Activated naive CD8-positive, alpha-beta T cell (primary cell): Measurements from ENCODE around the gene RPL13A.

Experiments used
- H3K27ac Mint-ChIP-seq: one replicate; pipeline ENCODE4 v1.8.0; 2021; ENCODE audit warnings: mixed read lengths
- H3K27me3 Mint-ChIP-seq: one replicate; pipeline ENCODE4 v1.8.0; 2021; ENCODE audit warnings: mixed read lengths
- H3K36me3 Mint-ChIP-seq: one replicate; pipeline ENCODE4 v1.8.0; 2021; ENCODE audit warnings: mixed read lengths
- H3K4me1 Mint-ChIP-seq: one replicate; pipeline ENCODE4 v1.8.0; 2021; ENCODE audit warnings: low read depth, mixed read lengths
- H3K4me3 Mint-ChIP-seq: one replicate; pipeline ENCODE4 v1.8.0; 2021; ENCODE audit warnings: mild to moderate bottlenecking, mixed read lengths
- H3K9me3 Mint-ChIP-seq: one replicate; pipeline ENCODE4 v1.8.0; 2021; ENCODE audit warnings: low read depth, mixed read lengths

Gene RPL13A

DNA sequence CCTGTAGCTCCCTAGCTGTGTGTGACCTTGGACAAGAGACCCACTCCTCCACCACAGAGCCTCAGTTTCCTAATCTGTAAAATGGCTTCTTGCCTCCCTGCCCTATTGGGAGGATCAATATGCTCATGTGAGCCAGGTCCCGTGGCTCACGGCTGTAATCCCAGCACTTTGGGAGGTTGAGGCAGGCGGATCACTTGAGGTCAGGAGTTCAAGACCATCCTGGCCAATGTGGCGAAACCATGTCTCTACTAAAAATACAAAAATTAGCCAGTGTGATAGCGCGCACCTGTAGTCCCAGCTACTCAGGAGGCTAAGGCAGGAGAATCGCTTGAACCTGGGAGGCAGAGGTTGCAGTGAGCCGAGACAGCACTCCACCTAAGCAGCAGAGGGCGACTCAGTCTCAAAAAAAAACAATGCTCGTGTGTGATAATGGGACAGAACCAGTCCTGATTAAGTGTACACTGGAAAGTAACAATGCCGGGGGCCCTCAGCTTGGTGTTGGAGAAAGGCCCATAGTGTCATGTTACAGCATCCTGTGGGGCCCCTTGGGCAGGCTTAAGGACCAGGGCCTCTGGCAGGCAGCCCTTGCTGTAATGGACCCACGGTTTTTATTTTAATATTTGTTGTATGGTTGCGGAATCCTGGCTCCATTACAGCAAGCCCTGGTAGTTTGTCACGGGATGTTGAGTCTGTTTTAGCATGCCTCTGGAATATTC is 15.6 kb downstream of the RPL13A start:
- peaks cover 41% of the 10 kb centered on the region for H3K4me1 Mint-ChIP-seq
- no peak overlapping the region for H3K27ac Mint-ChIP-seq
- H3K4me3 Mint-ChIP-seq = no peak overlapping the region
- H3K27me3 Mint-ChIP-seq = no peaks in the 10 kb centered on the region
- H3K9me3 Mint-ChIP-seq = no peaks in the 10 kb centered on the region
- H3K36me3 Mint-ChIP-seq = peaks cover 11% of the 10 kb centered on the region

DNA sequence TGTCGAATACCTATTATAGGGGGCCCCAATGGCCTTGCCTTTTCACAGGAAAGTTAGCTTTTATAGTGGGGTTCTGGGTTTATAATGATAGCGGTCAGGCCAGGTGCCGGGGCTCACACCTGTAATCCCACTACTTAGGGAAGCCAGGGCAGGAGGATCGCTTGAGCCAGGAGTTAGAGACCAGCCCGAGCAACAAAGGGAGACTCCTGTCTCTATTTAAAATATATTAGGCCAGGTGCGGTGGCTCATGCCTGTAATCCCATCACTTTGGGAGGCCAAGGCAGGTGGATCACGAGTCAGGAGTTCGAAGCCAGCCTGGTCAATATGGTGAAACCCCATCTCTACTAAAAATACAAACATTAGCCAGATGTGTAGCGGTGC is 16.2 kb downstream of the RPL13A start:
- peaks cover 7% of the 10 kb centered on the region for H3K36me3 Mint-ChIP-seq
- H3K27me3 Mint-ChIP-seq = no peaks in the 10 kb centered on the region
- no peak overlapping the region for H3K27ac Mint-ChIP-seq
- H3K4me1 Mint-ChIP-seq = peaks cover 39% of the 10 kb centered on the region
- H3K9me3 Mint-ChIP-seq = no peaks in the 10 kb centered on the region
- no peak overlapping the region for H3K4me3 Mint-ChIP-seq

DNA sequence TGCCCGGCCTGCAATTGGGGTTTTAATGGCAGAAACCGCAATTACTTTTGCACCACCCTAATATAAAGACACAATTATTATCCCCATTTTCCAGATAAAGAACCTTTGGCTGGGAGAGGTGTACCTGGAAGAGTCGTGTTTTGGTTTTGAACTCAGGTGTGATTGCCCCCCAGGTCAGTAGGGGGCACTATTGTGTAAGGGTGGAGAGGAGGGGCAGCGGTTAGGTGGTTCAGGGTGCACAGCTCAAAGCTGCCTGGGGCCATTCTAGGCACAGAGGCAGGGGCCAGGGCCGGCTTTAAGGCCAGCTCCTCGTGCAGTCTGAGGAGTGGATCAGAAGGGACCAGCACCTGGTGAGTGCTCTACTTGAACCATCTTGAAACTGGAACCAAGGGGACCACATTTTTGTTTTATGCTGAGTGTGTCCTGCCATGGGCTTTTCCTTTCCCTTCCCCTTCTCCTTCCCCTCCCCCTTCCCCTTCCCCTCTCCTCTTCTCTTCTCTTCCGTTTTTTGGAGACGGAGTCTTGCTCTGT is 19.2 kb downstream of the RPL13A start:
- no peaks in the 10 kb centered on the region for H3K36me3 Mint-ChIP-seq
- H3K27ac Mint-ChIP-seq = no peak overlapping the region
- no peak overlapping the region for H3K4me3 Mint-ChIP-seq
- no peaks in the 10 kb centered on the region for H3K9me3 Mint-ChIP-seq
- H3K4me1 Mint-ChIP-seq = peaks cover 21% of the 10 kb centered on the region
- no peaks in the 10 kb centered on the region for H3K27me3 Mint-ChIP-seq

DNA sequence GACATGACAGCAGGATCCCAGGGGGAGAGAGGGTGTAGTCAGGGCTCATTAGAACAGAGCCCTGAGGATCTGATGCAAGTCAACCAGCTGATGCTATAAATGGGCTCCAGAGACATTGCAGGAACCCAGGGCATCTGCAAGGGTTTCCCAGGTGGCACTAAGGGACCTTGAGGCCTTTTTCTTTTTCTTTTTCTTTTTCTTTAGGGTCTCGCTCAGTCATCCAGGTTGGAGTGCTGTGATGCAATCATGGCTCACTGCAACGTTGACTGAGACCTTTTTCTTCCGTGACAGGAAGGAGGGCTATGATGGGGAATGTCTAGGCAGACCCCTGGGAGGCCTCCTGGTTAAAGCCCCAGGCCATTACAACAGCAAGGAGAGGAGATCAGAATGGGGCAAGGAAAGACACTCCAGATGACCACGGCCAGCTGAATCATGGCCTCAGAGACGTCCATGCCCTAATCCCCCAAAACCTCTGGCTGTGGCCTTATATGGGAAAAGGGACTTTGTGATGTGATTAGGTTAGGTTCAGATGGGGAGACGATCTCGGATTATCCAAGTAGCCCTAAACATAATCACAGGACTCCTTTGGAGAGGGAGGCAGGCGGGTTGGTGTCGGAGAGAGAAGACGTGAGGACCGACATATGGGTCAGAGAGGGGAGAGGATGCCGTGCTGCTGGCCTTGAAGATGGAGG is 20.5 kb downstream of the RPL13A start:
- peaks cover 19% of the 10 kb centered on the region for H3K4me1 Mint-ChIP-seq
- H3K27ac Mint-ChIP-seq = no peak overlapping the region
- H3K4me3 Mint-ChIP-seq = no peak overlapping the region
- no peaks in the 10 kb centered on the region for H3K27me3 Mint-ChIP-seq
- no peaks in the 10 kb centered on the region for H3K36me3 Mint-ChIP-seq
- no peaks in the 10 kb centered on the region for H3K9me3 Mint-ChIP-seq

DNA sequence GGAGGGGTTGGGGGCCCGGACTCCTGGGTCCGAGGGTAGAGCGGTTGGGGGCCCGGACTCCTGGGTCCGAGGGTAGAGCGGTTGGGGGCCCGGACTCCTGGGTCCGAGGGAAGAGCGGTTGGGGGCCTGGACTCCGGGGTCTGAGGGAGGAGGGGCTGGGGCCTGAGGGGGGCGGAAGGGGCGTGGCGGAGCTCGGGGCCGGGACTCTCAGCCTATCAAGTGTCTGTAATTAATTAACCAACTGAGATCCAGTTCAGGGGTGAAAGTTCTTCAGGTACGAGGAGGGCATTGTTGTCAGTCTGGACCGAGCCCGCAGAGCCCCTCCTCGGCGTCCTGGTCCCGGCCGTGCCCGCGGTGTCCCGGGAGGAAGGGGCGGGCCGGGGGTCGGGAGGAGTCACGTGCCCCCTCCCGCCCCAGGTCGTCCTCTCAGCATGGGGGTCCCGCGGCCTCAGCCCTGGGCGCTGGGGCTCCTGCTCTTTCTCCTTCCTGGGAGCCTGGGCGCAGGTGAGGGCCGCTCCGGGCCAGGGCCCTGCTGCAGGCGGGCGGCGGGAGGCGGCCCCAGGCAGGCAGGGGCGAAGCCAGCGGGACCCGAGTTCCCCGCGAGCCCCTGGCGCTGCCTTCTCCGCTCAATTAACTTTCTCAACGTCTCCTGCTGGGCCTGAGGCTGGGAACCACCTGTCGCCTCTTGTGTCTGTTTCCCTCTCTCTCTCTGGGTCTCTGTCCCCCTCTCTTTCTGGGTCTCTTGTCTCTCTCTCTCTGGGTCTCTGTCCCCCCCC is 25.8 kb downstream of the RPL13A start:
- peak overlapping the region; percentile 54 for H3K27ac Mint-ChIP-seq
- peak overlapping the region; percentile 81 for H3K4me3 Mint-ChIP-seq
- peaks cover 4% of the 10 kb centered on the region for H3K36me3 Mint-ChIP-seq
- no peaks in the 10 kb centered on the region for H3K9me3 Mint-ChIP-seq
- no peaks in the 10 kb centered on the region for H3K27me3 Mint-ChIP-seq
- H3K4me1 Mint-ChIP-seq = peaks cover 26% of the 10 kb centered on the region

DNA sequence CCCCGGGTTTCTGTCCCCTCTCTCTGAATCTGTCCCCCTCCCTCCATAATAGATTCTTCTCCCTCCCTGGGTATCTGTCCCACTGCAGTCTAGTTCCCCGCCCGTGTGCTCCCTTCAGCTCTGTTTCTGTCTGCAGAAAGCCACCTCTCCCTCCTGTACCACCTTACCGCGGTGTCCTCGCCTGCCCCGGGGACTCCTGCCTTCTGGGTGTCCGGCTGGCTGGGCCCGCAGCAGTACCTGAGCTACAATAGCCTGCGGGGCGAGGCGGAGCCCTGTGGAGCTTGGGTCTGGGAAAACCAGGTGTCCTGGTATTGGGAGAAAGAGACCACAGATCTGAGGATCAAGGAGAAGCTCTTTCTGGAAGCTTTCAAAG is 26.3 kb downstream of the RPL13A start:
- Mint-ChIP-seq H3K9me3 (no peaks in the 10 kb centered on the region), H3K4me1 (peaks cover 26% of the 10 kb centered on the region), H3K4me3 (peak overlapping the region; percentile 81), H3K27ac (peak overlapping the region; percentile 54), H3K27me3 (no peaks in the 10 kb centered on the region), H3K36me3 (peaks cover 4% of the 10 kb centered on the region)

DNA sequence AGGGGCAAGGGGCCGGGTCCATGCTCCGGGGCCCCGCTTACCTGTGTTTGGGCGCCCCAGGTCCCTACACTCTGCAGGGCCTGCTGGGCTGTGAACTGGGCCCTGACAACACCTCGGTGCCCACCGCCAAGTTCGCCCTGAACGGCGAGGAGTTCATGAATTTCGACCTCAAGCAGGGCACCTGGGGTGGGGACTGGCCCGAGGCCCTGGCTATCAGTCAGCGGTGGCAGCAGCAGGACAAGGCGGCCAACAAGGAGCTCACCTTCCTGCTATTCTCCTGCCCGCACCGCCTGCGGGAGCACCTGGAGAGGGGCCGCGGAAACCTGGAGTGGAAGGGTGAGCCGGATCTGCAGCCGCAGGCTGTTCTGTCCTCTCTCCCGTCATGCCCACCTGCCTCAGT is 26.7 kb downstream of the RPL13A start:
- peak overlapping the region; percentile 81 for H3K4me3 Mint-ChIP-seq
- no peaks in the 10 kb centered on the region for H3K9me3 Mint-ChIP-seq
- peaks cover 4% of the 10 kb centered on the region for H3K36me3 Mint-ChIP-seq
- H3K27ac Mint-ChIP-seq = no peak overlapping the region
- H3K27me3 Mint-ChIP-seq = no peaks in the 10 kb centered on the region
- H3K4me1 Mint-ChIP-seq = peaks cover 26% of the 10 kb centered on the region

DNA sequence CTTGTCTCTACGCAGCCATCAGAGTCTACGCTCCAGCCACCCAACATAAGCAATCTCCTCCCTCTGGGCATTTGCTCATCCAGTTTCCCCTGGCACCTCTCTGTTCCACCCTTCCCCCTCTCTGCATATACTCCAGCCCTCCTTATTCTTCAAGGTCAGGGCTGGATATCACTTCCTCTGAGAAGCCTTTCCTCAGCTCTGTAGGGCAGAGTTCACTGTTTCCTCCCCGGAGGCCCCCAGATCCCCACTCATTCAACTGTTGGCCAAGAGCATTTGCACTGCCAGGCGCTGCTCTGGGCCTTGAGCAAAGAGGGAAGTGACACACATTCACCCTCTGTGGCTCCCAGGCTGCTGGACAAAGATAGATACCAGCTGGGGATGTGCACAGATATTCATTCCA is 28.4 kb downstream of the RPL13A start:
- Mint-ChIP-seq H3K27ac (peak overlapping the region; percentile 81), H3K27me3 (no peaks in the 10 kb centered on the region), H3K4me3 (no peak overlapping the region), H3K9me3 (no peaks in the 10 kb centered on the region), H3K36me3 (peaks cover 4% of the 10 kb centered on the region), H3K4me1 (peaks cover 26% of the 10 kb centered on the region)

DNA sequence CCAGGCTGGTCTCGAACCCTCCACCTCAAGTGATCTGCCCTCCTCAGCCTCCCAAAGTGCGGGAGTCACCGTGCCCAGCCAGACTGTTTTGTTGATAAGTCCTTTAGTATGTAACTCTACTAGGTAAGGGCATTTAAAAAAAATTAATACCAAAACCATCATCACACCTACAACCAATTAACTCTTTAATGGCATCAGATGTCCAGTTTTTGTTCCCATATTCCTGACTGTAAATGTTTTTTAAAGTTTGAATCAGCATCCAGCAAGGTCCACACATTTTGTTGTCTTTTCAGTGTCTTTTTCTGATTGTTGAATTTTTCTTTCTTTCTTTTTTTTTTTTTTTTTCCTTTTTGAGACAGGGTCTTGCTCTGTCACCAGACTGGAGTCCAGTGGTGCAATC is 30.6 kb downstream of the RPL13A start:
- Mint-ChIP-seq H3K9me3 (no peaks in the 10 kb centered on the region), H3K4me3 (no peak overlapping the region), H3K36me3 (peaks cover 4% of the 10 kb centered on the region), H3K27ac (no peak overlapping the region), H3K4me1 (peaks cover 13% of the 10 kb centered on the region), H3K27me3 (no peaks in the 10 kb centered on the region)

DNA sequence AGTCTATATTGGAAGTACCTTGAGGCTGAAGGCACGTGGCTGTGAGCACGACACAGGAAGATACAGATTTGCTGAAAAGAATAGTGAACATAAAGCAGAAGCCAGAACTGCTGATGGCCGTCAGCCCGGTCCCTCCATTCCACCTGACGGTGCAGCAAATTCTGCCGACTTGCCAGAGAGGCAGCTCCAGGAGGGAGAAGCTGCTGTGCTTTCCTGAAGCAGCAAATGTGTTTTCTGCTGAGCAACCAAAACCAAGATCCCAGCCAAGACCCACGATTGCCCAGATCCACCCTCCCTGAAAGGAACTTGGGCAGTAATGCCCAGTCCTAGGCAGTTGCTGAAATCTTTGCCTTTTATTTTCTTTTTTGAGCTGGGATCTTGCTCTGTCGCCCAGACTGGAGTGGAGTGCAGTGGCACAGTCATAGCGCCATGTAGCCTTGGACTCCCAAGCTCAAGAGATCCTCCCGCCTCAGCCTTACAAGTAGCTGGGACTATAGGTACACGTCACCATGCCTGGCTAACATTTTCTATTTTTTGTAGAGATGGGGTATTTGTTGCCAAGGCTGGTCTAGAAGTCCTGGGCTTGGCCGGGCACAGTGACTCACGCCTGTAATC is 33.4 kb downstream of the RPL13A start:
- Mint-ChIP-seq H3K27me3 (no peaks in the 10 kb centered on the region), H3K9me3 (no peaks in the 10 kb centered on the region), H3K27ac (no peak overlapping the region), H3K36me3 (peaks cover 2% of the 10 kb centered on the region), H3K4me1 (peaks cover 3% of the 10 kb centered on the region), H3K4me3 (no peak overlapping the region)

DNA sequence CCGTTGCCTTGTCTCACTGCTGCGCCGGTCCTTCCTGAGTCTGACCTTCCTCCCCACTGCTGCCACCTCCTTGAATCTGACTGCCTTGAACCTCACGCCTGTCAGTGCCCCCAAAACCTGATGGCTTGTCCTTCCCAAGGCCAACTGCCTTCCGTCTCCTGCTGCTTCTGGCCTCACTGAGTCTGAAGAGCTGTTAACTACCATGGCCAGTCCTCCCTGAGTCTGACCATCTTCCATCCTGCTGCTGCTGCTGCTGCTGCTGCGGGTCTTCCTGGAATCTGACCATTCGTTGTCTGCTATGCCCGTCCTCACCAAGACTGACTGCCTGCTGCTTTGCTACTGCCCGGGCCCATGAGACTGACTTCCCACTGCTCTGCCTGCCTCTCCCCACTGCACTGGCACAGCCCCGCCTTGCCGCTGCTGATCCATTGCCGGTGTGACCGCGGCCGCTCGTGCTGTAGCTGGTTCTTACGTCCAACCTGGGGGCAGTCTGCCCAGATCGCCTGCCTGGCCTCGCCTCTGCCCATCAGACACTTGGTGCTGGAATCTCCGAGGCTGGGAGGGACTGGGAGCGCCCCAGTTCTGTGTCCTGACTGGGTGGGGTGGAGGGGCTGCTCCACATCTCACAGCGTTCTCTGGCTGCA is 37.5 kb downstream of the RPL13A start:
- no peak overlapping the region for H3K4me3 Mint-ChIP-seq
- no peaks in the 10 kb centered on the region for H3K27me3 Mint-ChIP-seq
- H3K9me3 Mint-ChIP-seq = no peaks in the 10 kb centered on the region
- peaks cover 2% of the 10 kb centered on the region for H3K36me3 Mint-ChIP-seq
- H3K4me1 Mint-ChIP-seq = peaks cover 10% of the 10 kb centered on the region
- no peak overlapping the region for H3K27ac Mint-ChIP-seq

DNA sequence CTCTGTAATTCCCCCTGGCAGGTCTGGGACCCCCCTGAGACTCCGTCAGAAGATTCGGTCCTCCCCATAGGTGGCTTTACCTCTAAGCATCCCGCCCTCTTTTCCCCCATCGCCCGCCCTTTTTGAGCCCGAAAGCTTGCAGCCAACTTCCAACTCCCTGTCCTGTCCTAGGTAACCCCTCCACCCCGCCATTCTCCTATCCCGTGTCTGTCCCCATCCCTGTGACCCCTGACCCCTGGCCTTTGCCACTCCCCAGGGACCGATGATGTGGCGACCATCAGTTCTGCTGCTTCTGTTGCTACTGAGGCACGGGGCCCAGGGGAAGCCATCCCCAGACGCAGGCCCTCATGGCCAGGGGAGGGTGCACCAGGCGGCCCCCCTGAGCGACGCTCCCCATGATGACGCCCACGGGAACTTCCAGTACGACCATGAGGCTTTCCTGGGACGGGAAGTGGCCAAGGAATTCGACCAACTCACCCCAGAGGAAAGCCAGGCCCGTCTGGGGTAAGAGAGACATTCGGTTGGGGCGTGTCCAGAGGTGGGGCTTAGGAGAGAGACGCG is 40.9 kb downstream of the RPL13A start:
- Mint-ChIP-seq H3K27ac (no peak overlapping the region), H3K36me3 (peaks cover 2% of the 10 kb centered on the region), H3K27me3 (no peaks in the 10 kb centered on the region), H3K4me3 (peak overlapping the region; percentile 89), H3K9me3 (no peaks in the 10 kb centered on the region), H3K4me1 (peaks cover 15% of the 10 kb centered on the region)

DNA sequence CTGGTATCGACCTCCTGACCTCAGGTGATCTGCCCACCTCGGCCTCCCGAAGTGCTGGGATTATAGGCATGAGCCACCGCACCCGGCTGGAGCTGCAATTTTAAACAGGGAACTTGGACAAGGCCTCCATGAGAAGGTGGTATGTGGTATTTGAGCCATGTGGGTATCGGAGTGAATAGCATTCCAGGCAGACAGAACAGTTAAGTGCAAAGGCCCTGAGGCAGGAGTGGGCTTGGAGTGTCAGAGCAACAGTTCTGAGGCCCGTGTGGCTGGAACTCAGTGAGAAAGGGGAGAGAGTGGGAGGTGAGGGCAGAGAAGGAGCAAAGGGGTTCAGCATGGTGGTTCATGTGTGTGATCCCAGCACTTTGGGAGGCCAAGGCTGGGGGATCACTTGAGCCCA is 43.3 kb downstream of the RPL13A start:
- no peak overlapping the region for H3K27ac Mint-ChIP-seq
- H3K9me3 Mint-ChIP-seq = no peaks in the 10 kb centered on the region
- no peak overlapping the region for H3K4me3 Mint-ChIP-seq
- H3K4me1 Mint-ChIP-seq = peaks cover 30% of the 10 kb centered on the region
- peaks cover 2% of the 10 kb centered on the region for H3K36me3 Mint-ChIP-seq
- H3K27me3 Mint-ChIP-seq = no peaks in the 10 kb centered on the region
